Kidney (tissue), 14 donors: ENCODE measurements around the gene NUB1. TPM values are rescaled to one million over a fixed set of nuclear protein-coding genes. Genes with fewer than 3 reads are reported as not detected.

ENCODE experiments used
- DNase-seq, 5 donors: peaks; one replicate each; pipeline ENCODE4 v3.0.0-alpha.2; 2013 to 2020
- FAIRE-seq: peaks from 2 replicates; lab custom pipeline; 2012; peaks lifted over from hg19 to GRCh38; lab: Jason Lieb, UNC
- H3K27ac ChIP-seq, 2 donors: one replicate each; pipeline ENCODE4 v1.7.0; 2013; ENCODE audit warnings: low read depth in 2 of 2, low read length in 2 of 2, inconsistent platforms in 1 of 2
- H3K27me3 ChIP-seq: one replicate; pipeline ENCODE4 v1.7.1; 2013; ENCODE audit warnings: low read length, inconsistent platforms; ENCODE audit not compliant: control insufficient read depth, insufficient read depth
- H3K36me3 ChIP-seq, 3 donors: one replicate each; pipeline versions ENCODE4 v1.7.0 to v1.7.1; 2013; ENCODE audit warnings: low read length in 3 of 3, control low read depth in 1 of 3, inconsistent platforms in 1 of 3; ENCODE audit not compliant: insufficient read depth in 3 of 3, control insufficient read depth in 2 of 3
- H3K4me1 ChIP-seq, 3 donors: one replicate each; pipeline versions ENCODE4 v1.7.0 to v1.7.1; 2013; ENCODE audit warnings: low read length in 3 of 3, inconsistent platforms in 1 of 3, low read depth in 1 of 3; ENCODE audit not compliant: control insufficient read depth in 2 of 3, insufficient read depth in 2 of 3
- H3K4me3 ChIP-seq, 3 donors: one replicate each; pipeline versions ENCODE4 v1.7.0 to v1.8.1; 2013; ENCODE audit warnings: low read length in 3 of 3, control low read depth in 1 of 3, inconsistent platforms in 1 of 3
- H3K9ac ChIP-seq, 3 donors: one replicate each; pipeline versions ENCODE4 v1.7.0 to v1.7.1; 2013; ENCODE audit warnings: low read length in 3 of 3, control low read depth in 1 of 3, inconsistent platforms in 1 of 3
- H3K9me3 ChIP-seq, 3 donors: one replicate each; pipeline versions ENCODE4 v1.7.0 to v1.7.1; 2013; ENCODE audit warnings: low read length in 3 of 3, control low read depth in 1 of 3, inconsistent platforms in 1 of 3; ENCODE audit not compliant: control insufficient read depth in 2 of 3, insufficient read depth in 1 of 3
- CTCF ChIP-seq: IDR thresholded peaks from 3 replicates; pipeline ENCODE4 v1.5.1; 2012; ENCODE audit warnings: mild to moderate bottlenecking, moderate library complexity, borderline replicate concordance; ENCODE audit not compliant: insufficient read depth; ENCODE audit errors: extremely low read depth
- intact Hi-C: fragments of 100-400 bp; cut with DNase I; formaldehyde crosslinking; loops from one replicate; pipeline ENCODE4 v1.11.1; 2022
- polyA plus RNA-seq: library from polyadenylated mRNA; stranded (reverse); fragments of 350-450 nt; fragmentation: Illumina TruSeq; extraction: RNeasy Lipid Tissue Mini Kit (QIAGEN cat#74804); gene quantifications from one replicate; pipeline ENCODE4 v1.2.3, GENCODE V29; 2014; ENCODE audit warnings: low read depth, low replicate concordance; ENCODE audit not compliant: insufficient read depth
- total RNA-seq: library from RNA; stranded (reverse); fragmentation: NEBNext Ultra II Directional; extraction: Animal tissue kit (Norgen Biotek cat#: 25700); gene quantifications from one replicate; pipeline ENCODE4 v1.2.1, GENCODE V29; 2021
- donor health status: control.
- donor health status: control.
- donor health status: control.
- donor health status: control.
- donor health status: control.
- donor health status: DM: yes; HTN: yes; CAD: no.
- donor health status: Normal renal cell carcinoma (clear cell type).

The NUB1 gene
- total and polyA plus RNA-seq, 2 donors from 2014 or later, result 32.7 to 51.8 TPM

- H3K9ac ChIP-seq, result peak overlapping the region in 1 of 3 donors; percentile 10
- no peak for DNase-seq
- intact Hi-C loops, result no loop called here
- H3K27ac ChIP-seq, result peak overlapping the region in 1 of 2 donors; percentile 94
- TF ChIP-seq CTCF, result no peak
- H3K9me3 ChIP-seq, result no peaks in the 10 kb centered on the region
- no peaks in the 10 kb centered on the region for H3K27me3 ChIP-seq
- FAIRE-seq, result no peak
- H3K36me3 ChIP-seq, result peaks cover 9 to 31% (median 29%) of the 10 kb centered on the region in 3 donors
- H3K4me1 ChIP-seq, result peaks cover 0 to 11% (median 11%) of the 10 kb centered on the region in 3 donors
- no peak overlapping the region for H3K4me3 ChIP-seq
Measured at GRCh38 chr7:151348970-151349369, 7.4 kb downstream of the NUB1 start.

DNA sequence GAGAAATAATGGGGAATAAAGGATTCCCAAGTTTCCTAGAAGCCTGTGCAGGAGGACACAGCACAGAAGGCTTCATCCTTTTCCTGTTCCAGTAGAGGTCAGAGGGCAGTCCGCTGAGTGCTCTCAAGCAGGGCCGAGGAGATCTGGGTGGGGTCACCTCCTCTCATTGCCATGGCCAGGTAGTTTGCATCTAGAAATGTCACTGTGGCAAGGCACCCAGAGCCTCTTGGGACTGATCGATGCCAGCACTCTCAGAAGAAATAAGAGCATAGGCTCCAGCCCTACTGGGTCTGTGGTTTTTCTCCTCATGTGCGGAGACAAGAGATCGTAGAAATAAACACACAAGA lies 7.9 kb downstream of the NUB1 start:
- intact Hi-C loops, result no loop called here
- no peaks in the 10 kb centered on the region for H3K27me3 ChIP-seq
- no peak for DNase-seq
- H3K9ac ChIP-seq, result peak overlapping the region in 2 of 3 donors; percentile 39 to 68
- H3K4me1 ChIP-seq, result peaks cover 0 to 11% (median 11%) of the 10 kb centered on the region in 3 donors
- no peaks in the 10 kb centered on the region for H3K9me3 ChIP-seq
- peak overlapping the region; percentile 72 to 94 for H3K27ac ChIP-seq
- H3K4me3 ChIP-seq, result peak overlapping the region in 2 of 3 donors; percentile 57 to 60
- no peak for TF ChIP-seq CTCF
- peaks cover 9 to 31% (median 30%) of the 10 kb centered on the region in 3 donors for H3K36me3 ChIP-seq
- FAIRE-seq, result no peak

GRCh38 chr7:151351027-151351426 lies 9.4 kb downstream of the NUB1 start:
- H3K4me3 ChIP-seq, result no peak overlapping the region
- no peak overlapping the region for H3K27ac ChIP-seq
- intact Hi-C loops, result no loop called here

More at GRCh38 chr7:151351027-151351426, 9.4 kb downstream of the NUB1 start:
- TF ChIP-seq CTCF, result no peak
- Histone ChIP-seq H3K9me3 (no peaks in the 10 kb centered on the region), H3K4me1 (peaks cover 0 to 11% (median 10%) of the 10 kb centered on the region in 3 donors), H3K27me3 (no peaks in the 10 kb centered on the region), H3K9ac (no peak overlapping the region), H3K36me3 (peaks cover 11 to 39% (median 31%) of the 10 kb centered on the region in 3 donors)
- FAIRE-seq, result no peak
- no peak for DNase-seq
